WTC11 (cell line): ENCODE data around the gene BDKRB2. TPM values are rescaled to one million over a fixed set of nuclear protein-coding genes. Genes with fewer than 3 reads are reported as not detected.

Source experiments
- ATAC-seq: fragments of 200-7000 bp; cut with Tn5 transposase; 2 replicates; pipeline ENCODE4 v1.10.0; 2021; ENCODE audit warnings: mild to moderate bottlenecking, moderate library complexity
- CTCF ChIA-PET: fragments of 300-600 bp; sonication (Branson Sonifier 250); formaldehyde crosslinking; loops from one replicate; lab custom pipeline; 2021; ENCODE audit warnings: antibody characterized with exemption; lab: Charles Lee
- POLR2A ChIA-PET: fragments of 350-600 bp; sonication (Branson Sonifier 250); formaldehyde crosslinking; loops from one replicate; lab custom pipeline; 2021; ENCODE audit warnings: antibody characterized with exemption; lab: Charles Lee
- DNase-seq: peaks from one replicate; pipeline ENCODE4 v3.0.0; 2021; ENCODE audit warnings: low spot score
- H3K27ac Mint-ChIP-seq: 2 replicates; pipeline ENCODE4 v1.8.0; 2021; ENCODE audit warnings: mixed read lengths
- H3K27me3 Mint-ChIP-seq: 2 replicates; pipeline ENCODE4 v1.8.0; 2021; ENCODE audit warnings: low read depth, mild to moderate bottlenecking, moderate library complexity, mixed read lengths
- H3K36me3 Mint-ChIP-seq: 2 replicates; pipeline ENCODE4 v1.8.0; 2021; ENCODE audit warnings: mixed read lengths
- H3K4me1 Mint-ChIP-seq: 2 replicates; pipeline ENCODE4 v1.8.0; 2022; ENCODE audit warnings: mixed read lengths
- H3K4me3 Mint-ChIP-seq: 2 replicates; pipeline ENCODE4 v1.8.0; 2021; ENCODE audit warnings: mild to moderate bottlenecking, moderate library complexity, mixed read lengths
- H3K9me3 Mint-ChIP-seq: 2 replicates; pipeline ENCODE4 v1.8.0; 2021; ENCODE audit warnings: mixed read lengths
- CREB1 ChIP-seq: sonication (generic); formaldehyde crosslinking; IDR thresholded peaks from 2 replicates; pipeline ENCODE4 v1.8.0; 2023; ENCODE audit warnings: mild to moderate bottlenecking, missing genetic modification reagents
- E2F5 ChIP-seq: sonication (generic); formaldehyde crosslinking; IDR thresholded peaks from 2 replicates; pipeline ENCODE4 v1.8.1; 2022; ENCODE audit warnings: mild to moderate bottlenecking, moderate library complexity, missing genetic modification reagents
- FOXJ3 ChIP-seq: sonication (generic); formaldehyde crosslinking; IDR thresholded peaks from 2 replicates; pipeline ENCODE4 v1.9.0; 2021; ENCODE audit warnings: missing genetic modification reagents, mild to moderate bottlenecking, borderline replicate concordance
- GABPB1 ChIP-seq: sonication (generic); formaldehyde crosslinking; IDR thresholded peaks from 2 replicates; pipeline ENCODE4 v1.8.1; 2023; ENCODE audit warnings: mild to moderate bottlenecking, missing genetic modification reagents
- HMGXB4 ChIP-seq: sonication (generic); formaldehyde crosslinking; IDR thresholded peaks from 2 replicates; pipeline ENCODE4 v1.8.1; 2023; ENCODE audit warnings: mild to moderate bottlenecking, moderate library complexity, missing genetic modification reagents
- JAZF1 ChIP-seq: fragments of 250-450 bp; sonication (Bioruptor Pico); IDR thresholded peaks from 2 replicates; pipeline ENCODE4 v1.9.0; 2021; ENCODE audit warnings: moderate library complexity, mild to moderate bottlenecking, inconsistent platforms
- JUN ChIP-seq: sonication (generic); formaldehyde crosslinking; IDR thresholded peaks from 2 replicates; pipeline ENCODE4 v1.8.0; 2023; ENCODE audit warnings: mild to moderate bottlenecking, missing genetic modification reagents
- MXD4 ChIP-seq: fragments of 250-450 bp; sonication (Bioruptor Pico); IDR thresholded peaks from 2 replicates; pipeline ENCODE4 v1.8.0; 2021; ENCODE audit warnings: mild to moderate bottlenecking, moderate library complexity, borderline replicate concordance
- PRDM15 ChIP-seq: sonication (generic); formaldehyde crosslinking; IDR thresholded peaks from 2 replicates; pipeline ENCODE4 v1.8.0; 2022; ENCODE audit warnings: missing genetic modification reagents
- PREB ChIP-seq: sonication (generic); formaldehyde crosslinking; IDR thresholded peaks from 2 replicates; pipeline ENCODE4 v1.8.1; 2022; ENCODE audit warnings: mild to moderate bottlenecking, missing genetic modification reagents, moderate library complexity, borderline replicate concordance
- SMAD4 ChIP-seq: sonication (generic); formaldehyde crosslinking; IDR thresholded peaks from 2 replicates; pipeline ENCODE4 v1.8.0; 2022; ENCODE audit warnings: mild to moderate bottlenecking, missing genetic modification reagents
- SP1 ChIP-seq: sonication (generic); formaldehyde crosslinking; conservative IDR thresholded peaks from 2 replicates; pipeline ENCODE4 v1.8.1; 2022; ENCODE audit warnings: missing genetic modification reagents
- STAT6 ChIP-seq: sonication (generic); formaldehyde crosslinking; conservative IDR thresholded peaks from 2 replicates; pipeline ENCODE4 v1.8.1; 2023; ENCODE audit warnings: mild to moderate bottlenecking, low read depth, missing genetic modification reagents, moderate library complexity
- TEAD4 ChIP-seq: sonication (generic); formaldehyde crosslinking; IDR thresholded peaks from 2 replicates; pipeline ENCODE4 v1.8.0; 2022; ENCODE audit warnings: mild to moderate bottlenecking, missing genetic modification reagents
- ZNF219 ChIP-seq: sonication (generic); formaldehyde crosslinking; IDR thresholded peaks from 2 replicates; pipeline ENCODE4 v1.8.0; 2023; ENCODE audit warnings: missing genetic modification reagents, mild to moderate bottlenecking, borderline replicate concordance
- ZNF281 ChIP-seq: sonication (generic); formaldehyde crosslinking; IDR thresholded peaks from 2 replicates; pipeline ENCODE4 v1.8.0; 2023; ENCODE audit warnings: mild to moderate bottlenecking, missing genetic modification reagents
- ZNF416 ChIP-seq: fragments of 250-450 bp; sonication (Bioruptor Pico); IDR thresholded peaks from 2 replicates; pipeline ENCODE4 v1.9.0; 2021; ENCODE audit warnings: mild to moderate bottlenecking, inconsistent platforms
- ZNF423 ChIP-seq: fragments of 250-450 bp; sonication (Bioruptor Pico); IDR thresholded peaks from 2 replicates; pipeline ENCODE4 v2.1.2; 2022; ENCODE audit warnings: mild to moderate bottlenecking, moderate library complexity
- total RNA-seq: library from RNA; stranded (reverse); gene quantifications from 3 replicates; pipeline ENCODE4 v1.2.3, GENCODE V29; 2021

The BDKRB2 gene
- total RNA-seq, 1 experiment from 2014 or later: 0.17 TPM

GRCh38 chr14:96217376-96217913 is 12.8 kb downstream of the BDKRB2 start (continued):
- TF ChIP-seq PREB: no peak
- no peak for TF ChIP-seq GABPB1 (CRISPR knock-in tag)

- Mint-ChIP-seq H3K4me3 (no peak overlapping the region), H3K27me3 (no peaks in the 10 kb centered on the region), H3K36me3 (no peaks in the 10 kb centered on the region), H3K9me3 (no peaks in the 10 kb centered on the region), H3K27ac (no peak overlapping the region), H3K4me1 (peaks cover 6% of the 10 kb centered on the region; the same call in 1 of the 2 replicates)
- ChIA-PET POLR2A (no interaction called here), CTCF (interaction anchor here (1.4 kb wide), 1 partner anchor 121 kb away, joined by 5 read pairs; no protein-coding TSS in a partner anchor)
- TF ChIP-seq MXD4 (CRISPR knock-in tag) (no peak), GABPB1 (CRISPR knock-in tag) (no peak), ZNF219 (CRISPR knock-in tag) (no peak), JUN (CRISPR knock-in tag) (no peak), E2F5 (CRISPR knock-in tag) (no peak), JAZF1 (no peak), SP1 (CRISPR knock-in tag) (no peak), ZNF423 (CRISPR knock-in tag) (no peak), TEAD4 (CRISPR knock-in tag) (no peak), ZNF416 (CRISPR knock-in tag) (no peak), ZNF281 (CRISPR knock-in tag) (no peak)
- no peak for DNase-seq
- no peak for ATAC-seq
Measured at GRCh38 chr14:96221109-96221650, 16.5 kb downstream of the BDKRB2 start.

GRCh38 chr14:96221841-96222240 is 17.2 kb downstream of the BDKRB2 start:
- ATAC-seq (no peak), DNase-seq (no peak)
- ChIA-PET POLR2A (no interaction called here), CTCF (interaction anchor here (1.4 kb wide), 1 partner anchor 121 kb away, joined by 5 read pairs; no protein-coding TSS in a partner anchor)
- no peaks in the 10 kb centered on the region for H3K9me3 Mint-ChIP-seq
- peaks cover 6% of the 10 kb centered on the region; the same call in 1 of the 2 replicates for H3K4me1 Mint-ChIP-seq
- H3K27ac Mint-ChIP-seq: no peak overlapping the region
- no peak overlapping the region for H3K4me3 Mint-ChIP-seq
- H3K36me3 Mint-ChIP-seq: no peaks in the 10 kb centered on the region
- no peaks in the 10 kb centered on the region for H3K27me3 Mint-ChIP-seq
- no peak for TF ChIP-seq HMGXB4
- TF ChIP-seq ZNF416 (CRISPR knock-in tag): no peak
- TF ChIP-seq STAT6 (CRISPR knock-in tag): no peak
- no peak for TF ChIP-seq FOXJ3
- TF ChIP-seq SMAD4 (CRISPR knock-in tag): no peak
- no peak for TF ChIP-seq CREB1 (CRISPR knock-in tag)
- TF ChIP-seq PRDM15 (CRISPR knock-in tag): no peak
